Measurements from ENCODE around the gene AMER2. TPM values are rescaled to one million over a fixed set of nuclear protein-coding genes. Genes with fewer than 3 reads are reported as not detected.
A peak's percentile ranks its signal among the peaks of the same experiment; 100 is the strongest.

Gene AMER2
- total RNA-seq, 1 donor from 2014 or later, result not detected

GRCh38 chr13:25214491-25215252 lies 42.6 kb upstream of the AMER2 start:
- no peaks in the 10 kb centered on the region for H3K4me1 ChIP-seq
- H3K27me3 ChIP-seq (ENCODE audit: low read depth), result no peaks in the 10 kb centered on the region
- H3K9me3 ChIP-seq, result no peaks in the 10 kb centered on the region
- no peak for ATAC-seq
- H3K36me3 ChIP-seq, result no peaks in the 10 kb centered on the region
- DNase-seq, result no peak
- no peak overlapping the region for H3K4me3 ChIP-seq
- TF ChIP-seq CTCF (IDR thresholded peaks at IDR 0.05), result no peak
- intact Hi-C loops (cut with DNase I), result no loop called here
- no peak overlapping the region for H3K27ac ChIP-seq

- H3K27me3 ChIP-seq (ENCODE audit: low read depth), result no peaks in the 10 kb centered on the region
- intact Hi-C loops (cut with DNase I), result no loop called here
- no peak for TF ChIP-seq CTCF (IDR thresholded peaks at IDR 0.05)
- no peak overlapping the region for H3K27ac ChIP-seq
- ATAC-seq (peak in 1 of 2 donors; percentile 21), DNase-seq (no peak)
- no peaks in the 10 kb centered on the region for H3K9me3 ChIP-seq
- H3K4me1 ChIP-seq, result no peaks in the 10 kb centered on the region
- no peak overlapping the region for H3K4me3 ChIP-seq
- no peaks in the 10 kb centered on the region for H3K36me3 ChIP-seq
These were observed 41.6 kb upstream of the AMER2 start for GRCh38 chr13:25213715-25214114.

- Histone ChIP-seq H3K4me1 (no peaks in the 10 kb centered on the region), H3K9me3 (no peaks in the 10 kb centered on the region), H3K4me3 (no peak overlapping the region), H3K27me3 (ENCODE audit: low read depth) (peaks cover 4% of the 10 kb centered on the region), H3K36me3 (no peaks in the 10 kb centered on the region), H3K27ac (no peak overlapping the region)
- TF ChIP-seq CTCF (IDR thresholded peaks at IDR 0.05), result no peak
- intact Hi-C loops (cut with DNase I), result no loop called here
- DNase-seq, result no peak
- no peak for ATAC-seq
These were observed 38.9 kb upstream of the AMER2 start for GRCh38 chr13:25210842-25211569.

GRCh38 chr13:25207291-25207810 lies 35.3 kb upstream of the AMER2 start:
- TF ChIP-seq CTCF (IDR thresholded peaks at IDR 0.05), result no peak
- ATAC-seq (no peak), DNase-seq (no peak)
- H3K36me3 ChIP-seq, result no peaks in the 10 kb centered on the region
- H3K4me3 ChIP-seq, result no peak overlapping the region
- no peaks in the 10 kb centered on the region for H3K4me1 ChIP-seq
- intact Hi-C loops (cut with DNase I), result no loop called here
- H3K27ac ChIP-seq, result no peak overlapping the region
- peaks cover 4% of the 10 kb centered on the region for H3K27me3 ChIP-seq (ENCODE audit: low read depth)
- no peaks in the 10 kb centered on the region for H3K9me3 ChIP-seq

- Histone ChIP-seq H3K27me3 (ENCODE audit: low read depth) (peaks cover 4% of the 10 kb centered on the region), H3K4me1 (no peaks in the 10 kb centered on the region), H3K9me3 (no peaks in the 10 kb centered on the region), H3K27ac (no peak overlapping the region), H3K4me3 (no peak overlapping the region), H3K36me3 (no peaks in the 10 kb centered on the region)
- ATAC-seq (no peak), DNase-seq (no peak)
- TF ChIP-seq CTCF (IDR thresholded peaks at IDR 0.05), result no peak
- intact Hi-C loops (cut with DNase I), result no loop called here
These were observed 32.8 kb upstream of the AMER2 start for GRCh38 chr13:25204863-25205262.

Data from lower lobe of right lung (tissue), 2 donors.